ENCODE measurements around the gene CCDC110. TPM values are rescaled to one million over a fixed set of nuclear protein-coding genes. Genes with fewer than 3 reads are reported as not detected.
A peak's percentile ranks its signal among the peaks of the same experiment; 100 is the strongest.

CCDC110 gene
- total and polyA plus RNA-seq, 2 of the 13 experiments (the other 11 are each of a cell fraction or from before 2014, with no cell fraction given), result not detected

GRCh38 chr4:185425647-185426352, 45.7 kb downstream of the CCDC110 start, which contains the start of gene UFSP2 (continued):
- no peak for TF ChIP-seq NR2F1 (CRISPR knock-in tag; IDR thresholded peaks at IDR 0.05)
- TF ChIP-seq LBX2 (CRISPR knock-in tag; IDR thresholded peaks at IDR 0.05; ENCODE audit: borderline replicate concordance), result no peak
- no peak for TF ChIP-seq NR3C1 (CRISPR knock-in tag; IDR thresholded peaks at IDR 0.05)
- no peak for TF ChIP-seq MBNL3 (CRISPR knock-in tag; conservative IDR thresholded peaks at IDR 0.05)
- TF ChIP-seq SOX5 (CRISPR knock-in tag; IDR thresholded peaks at IDR 0.05; ENCODE audit: borderline replicate concordance), result peak; percentile 50
- peak; percentile 3; the same call in 1 of the 2 replicates for TF ChIP-seq CEBPG (CRISPR knock-in tag; IDR thresholded peaks at IDR 0.05)
- no peak for TF ChIP-seq THAP7 (CRISPR knock-in tag; IDR thresholded peaks at IDR 0.05)
- no peak for TF ChIP-seq NRL (CRISPR knock-in tag; IDR thresholded peaks at IDR 0.05; ENCODE audit: borderline replicate concordance)
- peak; percentile 69 for TF ChIP-seq MED1 (CRISPR knock-in tag; IDR thresholded peaks at IDR 0.05)
- no peak for TF ChIP-seq ZBTB39 (CRISPR knock-in tag; IDR thresholded peaks at IDR 0.05)
- peak; percentile 56; the same call in 1 of the 2 replicates for TF ChIP-seq TFDP2 (CRISPR knock-in tag; IDR thresholded peaks at IDR 0.05)
- no peak for TF ChIP-seq ZNF749 (CRISPR knock-in tag; IDR thresholded peaks at IDR 0.05; ENCODE audit: borderline replicate concordance)
- TF ChIP-seq, protein P1, sequence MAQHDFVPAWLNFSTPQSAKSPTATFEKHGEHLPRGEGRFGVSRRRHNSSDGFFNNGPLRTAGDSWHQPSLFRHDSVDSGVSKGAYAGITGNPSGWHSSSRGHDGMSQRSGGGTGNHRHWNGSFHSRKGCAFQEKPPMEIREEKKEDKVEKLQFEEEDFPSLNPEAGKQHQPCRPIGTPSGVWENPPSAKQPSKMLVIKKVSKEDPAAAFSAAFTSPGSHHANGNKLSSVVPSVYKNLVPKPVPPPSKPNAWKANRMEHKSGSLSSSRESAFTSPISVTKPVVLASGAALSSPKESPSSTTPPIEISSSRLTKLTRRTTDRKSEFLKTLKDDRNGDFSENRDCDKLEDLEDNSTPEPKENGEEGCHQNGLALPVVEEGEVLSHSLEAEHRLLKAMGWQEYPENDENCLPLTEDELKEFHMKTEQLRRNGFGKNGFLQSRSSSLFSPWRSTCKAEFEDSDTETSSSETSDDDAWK (CRISPR knock-in tag; IDR thresholded peaks at IDR 0.05), result no peak
- peak; percentile 78; the same call in 1 of the 2 replicates for TF ChIP-seq ZNF563 (CRISPR knock-in tag; IDR thresholded peaks at IDR 0.05)
- TF ChIP-seq ZNF558 (CRISPR knock-in tag; IDR thresholded peaks at IDR 0.05; ENCODE audit: borderline replicate concordance), result peak; percentile 62; the same call in 1 of the 2 replicates
